ENCODE data around the gene RHBDL3. TPM values are rescaled to one million over a fixed set of nuclear protein-coding genes. Genes with fewer than 3 reads are reported as not detected.

The RHBDL3 gene
- total RNA-seq, 1 experiment from 2014 or later: 13.2 TPM

- peak overlapping the region; percentile 87 for H3K27ac Mint-ChIP-seq
- peaks cover 24% of the 10 kb centered on the region for H3K4me1 Mint-ChIP-seq
- H3K9me3 Mint-ChIP-seq: no peaks in the 10 kb centered on the region
- H3K4me3 Mint-ChIP-seq: no peak overlapping the region
- ChIA-PET POLR2A (no interaction called here), CTCF (interaction anchor here (1.3 to 2.1 kb wide), 4 partner anchors 12 to 70 kb away, joined by 3 to 21 read pairs (median 9); no protein-coding TSS in a partner anchor)
- H3K27me3 Mint-ChIP-seq (ENCODE audit: low read depth): no peaks in the 10 kb centered on the region
- no peak for DNase-seq (ENCODE audit: low spot score)
- TF ChIP-seq GTF2I (CRISPR knock-in tag; conservative IDR thresholded peaks at IDR 0.05) (no peak), USF1 (CRISPR knock-in tag; IDR thresholded peaks at IDR 0.05) (no peak), E2F1 (CRISPR knock-in tag; IDR thresholded peaks at IDR 0.05) (no peak), ZNF317 (CRISPR knock-in tag; IDR thresholded peaks at IDR 0.05; ENCODE audit: borderline replicate concordance, low read depth) (no peak), ARID4B (CRISPR knock-in tag; IDR thresholded peaks at IDR 0.05; ENCODE audit: borderline replicate concordance) (no peak), ZBTB43 (CRISPR knock-in tag; IDR thresholded peaks at IDR 0.05) (no peak), PRDM15 (CRISPR knock-in tag; IDR thresholded peaks at IDR 0.05) (peak; percentile 37; the same call in 1 of the 2 replicates), GABPB1 (CRISPR knock-in tag; IDR thresholded peaks at IDR 0.05) (peak; percentile 41; the same call in 1 of the 2 replicates), HMGA2 (CRISPR knock-in tag; IDR thresholded peaks at IDR 0.05) (no peak), PRRX2 (CRISPR knock-in tag; IDR thresholded peaks at IDR 0.05) (no peak)
- no peak for ATAC-seq
- H3K36me3 Mint-ChIP-seq: no peaks in the 10 kb centered on the region
Measured at GRCh38 chr17:32323046-32323445, 57.4 kb downstream of the RHBDL3 start.

GRCh38 chr17:32323811-32324491 is 58.3 kb downstream of the RHBDL3 start:
- peak overlapping the region; percentile 93 for H3K27ac Mint-ChIP-seq
- CTCF ChIA-PET: interaction anchor here (0.9 to 2.1 kb wide), 6 partner anchors 13 to 120 kb away, joined by 3 to 21 read pairs (median 6); partner anchors contain the start of gene PSMD11
- TF ChIP-seq NFE2L1 (CRISPR knock-in tag; IDR thresholded peaks at IDR 0.05) (no peak), KAT7 (CRISPR knock-in tag; IDR thresholded peaks at IDR 0.05; ENCODE audit: borderline replicate concordance) (no peak), PRRX2 (CRISPR knock-in tag; IDR thresholded peaks at IDR 0.05) (no peak), ZNF263 (CRISPR knock-in tag; IDR thresholded peaks at IDR 0.05; ENCODE audit: low read depth) (no peak), E2F5 (CRISPR knock-in tag; IDR thresholded peaks at IDR 0.05) (no peak), IRF1 (CRISPR knock-in tag; IDR thresholded peaks at IDR 0.05) (no peak), CTCF (IDR thresholded peaks at IDR 0.05) (no peak)

More at GRCh38 chr17:32323811-32324491, 58.3 kb downstream of the RHBDL3 start:
- DNase-seq (ENCODE audit: low spot score): no peak
- POLR2A ChIA-PET: no interaction called here
- H3K9me3 Mint-ChIP-seq: no peaks in the 10 kb centered on the region
- no peaks in the 10 kb centered on the region for H3K27me3 Mint-ChIP-seq (ENCODE audit: low read depth)
- no peak overlapping the region for H3K4me3 Mint-ChIP-seq
- peaks cover 18% of the 10 kb centered on the region for H3K4me1 Mint-ChIP-seq
- no peaks in the 10 kb centered on the region for H3K36me3 Mint-ChIP-seq
- no peak for ATAC-seq
